KMS-11 (cell line): ENCODE results near the gene FBXO17.

Experiments used
- H2AFZ ChIP-seq: fragments of 200-600 bp; sonication (generic); 2 replicates; pipeline ENCODE4 v1.6.1; 2016; ENCODE audit warnings: antibody characterized with exemption, mixed run types, low read depth
- H3K27ac ChIP-seq: fragments of 200-600 bp; sonication (generic); 2 replicates; pipeline ENCODE4 v1.6.1; 2016; ENCODE audit warnings: mild to moderate bottlenecking, mixed run types
- H3K27me3 ChIP-seq: fragments of 200-600 bp; sonication (generic); 2 replicates; pipeline ENCODE4 v1.6.1; 2017; ENCODE audit warnings: mild to moderate bottlenecking, low read depth, mixed run types, moderate library complexity; ENCODE audit not compliant: insufficient read depth
- H3K36me3 ChIP-seq: fragments of 200-600 bp; sonication (generic); 2 replicates; pipeline ENCODE4 v1.6.1; 2017; ENCODE audit warnings: mild to moderate bottlenecking, mixed run types; ENCODE audit not compliant: insufficient read depth
- H3K4me1 ChIP-seq: fragments of 200-600 bp; sonication (generic); 2 replicates; pipeline ENCODE4 v1.6.1; 2016; ENCODE audit warnings: mild to moderate bottlenecking, low read depth, mixed run types; ENCODE audit not compliant: poor library complexity, severe bottlenecking
- H3K4me2 ChIP-seq: fragments of 200-600 bp; sonication (generic); 2 replicates; pipeline ENCODE4 v1.7.0; 2016; ENCODE audit warnings: mild to moderate bottlenecking, mixed run types
- H3K4me3 ChIP-seq: fragments of 200-600 bp; sonication (generic); IDR thresholded peaks from 2 replicates; pipeline ENCODE4 v1.6.1; 2017; ENCODE audit warnings: low read depth, low read length, mixed read lengths; ENCODE audit not compliant: insufficient read depth
- H3K79me2 ChIP-seq: fragments of 200-600 bp; sonication (generic); 2 replicates; pipeline ENCODE4 v1.6.1; 2016; ENCODE audit warnings: low read depth, mixed run types; ENCODE audit not compliant: insufficient read depth
- H3K9ac ChIP-seq: fragments of 200-600 bp; sonication (generic); 2 replicates; pipeline ENCODE4 v1.6.1; 2016; ENCODE audit warnings: mild to moderate bottlenecking, mixed run types
- H4K20me1 ChIP-seq: fragments of 200-600 bp; sonication (generic); 2 replicates; pipeline ENCODE4 v1.6.1; 2016; ENCODE audit warnings: mild to moderate bottlenecking, mixed run types; ENCODE audit not compliant: insufficient read depth
- CTCF ChIP-seq: fragments of 200-600 bp; sonication (generic); conservative IDR thresholded peaks from 2 replicates; pipeline ENCODE4 v1.6.1; 2017; ENCODE audit warnings: low read depth, mild to moderate bottlenecking, antibody characterized with exemption, low read length, moderate library complexity, mixed read lengths

The FBXO17 gene

GRCh38 chr19:38907670-38908069, 67.9 kb downstream of the FBXO17 start:
- Histone ChIP-seq H3K9ac (no peak overlapping the region), H3K4me1 (no peaks in the 10 kb centered on the region), H2AFZ (no peak overlapping the region), H4K20me1 (no peaks in the 10 kb centered on the region), H3K36me3 (peaks cover 4% of the 10 kb centered on the region; the same call in 1 of the 2 replicates), H3K4me3 (no peak overlapping the region), H3K79me2 (no peaks in the 10 kb centered on the region; the same call in 1 of the 2 replicates), H3K27ac (no peak overlapping the region), H3K4me2 (no peak overlapping the region), H3K27me3 (no peaks in the 10 kb centered on the region)
- TF ChIP-seq CTCF, result no peak

GRCh38 chr19:38907227-38907626, 68.3 kb downstream of the FBXO17 start:
- no peaks in the 10 kb centered on the region for H4K20me1 ChIP-seq
- no peak overlapping the region for H2AFZ ChIP-seq
- H3K27me3 ChIP-seq, result no peaks in the 10 kb centered on the region
- no peak overlapping the region for H3K4me3 ChIP-seq
- H3K4me1 ChIP-seq, result no peaks in the 10 kb centered on the region
- no peak for TF ChIP-seq CTCF
- no peaks in the 10 kb centered on the region; the same call in 1 of the 2 replicates for H3K79me2 ChIP-seq
- H3K9ac ChIP-seq, result no peak overlapping the region
- no peak overlapping the region for H3K27ac ChIP-seq
- H3K36me3 ChIP-seq, result peaks cover 4% of the 10 kb centered on the region; the same call in 1 of the 2 replicates
- no peak overlapping the region for H3K4me2 ChIP-seq

GRCh38 chr19:38905620-38906019, 69.9 kb downstream of the FBXO17 start:
- no peak overlapping the region for H3K4me3 ChIP-seq
- no peak overlapping the region for H3K9ac ChIP-seq
- no peak overlapping the region for H2AFZ ChIP-seq
- no peaks in the 10 kb centered on the region for H4K20me1 ChIP-seq
- H3K4me1 ChIP-seq, result peaks cover 11% of the 10 kb centered on the region
- no peak overlapping the region for H3K27ac ChIP-seq
- no peak for TF ChIP-seq CTCF
- no peaks in the 10 kb centered on the region for H3K27me3 ChIP-seq
- H3K4me2 ChIP-seq, result no peak overlapping the region
- peaks cover 11% of the 10 kb centered on the region; the same call in 1 of the 2 replicates for H3K79me2 ChIP-seq
- H3K36me3 ChIP-seq, result peaks cover 4% of the 10 kb centered on the region; the same call in 1 of the 2 replicates

- Histone ChIP-seq H3K27ac (no peak overlapping the region), H3K79me2 (peaks cover 16% of the 10 kb centered on the region; the same call in 1 of the 2 replicates), H4K20me1 (no peaks in the 10 kb centered on the region), H3K9ac (no peak overlapping the region), H3K4me2 (no peak overlapping the region), H3K27me3 (no peaks in the 10 kb centered on the region), H3K4me3 (no peak overlapping the region), H3K36me3 (peaks cover 4% of the 10 kb centered on the region; the same call in 1 of the 2 replicates), H2AFZ (no peak overlapping the region), H3K4me1 (peaks cover 12% of the 10 kb centered on the region)
- no peak for TF ChIP-seq CTCF
These were observed 70.7 kb downstream of the FBXO17 start for GRCh38 chr19:38904581-38905539.
